ENCODE data around the gene WDR6. TPM values are rescaled to one million over a fixed set of nuclear protein-coding genes. Genes with fewer than 3 reads are reported as not detected.
A peak's percentile ranks its signal among the peaks of the same experiment; 100 is the strongest.

Gene WDR6
- total RNA-seq, 3 donors from 2014 or later = 98.5 to 205 (median 165) TPM

DNA sequence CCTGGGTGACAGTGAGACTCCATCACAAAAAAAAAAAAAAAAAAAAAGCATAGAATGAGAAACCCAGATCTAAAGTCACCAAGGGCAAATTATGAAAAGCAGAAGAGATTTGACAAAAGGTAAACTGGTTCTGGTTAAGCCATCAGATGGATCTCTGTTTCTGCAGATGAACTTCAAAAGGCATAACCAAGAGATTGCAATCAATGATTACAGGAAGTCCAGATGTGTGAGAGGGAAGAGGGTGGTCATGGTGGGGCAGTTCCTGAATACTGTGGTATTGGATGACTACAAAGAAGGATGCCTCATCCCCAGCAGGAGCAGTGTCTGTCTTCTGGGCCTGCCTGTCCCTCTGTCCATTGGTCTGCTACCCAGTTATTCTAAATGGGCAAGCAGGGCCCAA, 13.4 kb upstream of the WDR6 start:
- H3K4me3 ChIP-seq = no peak overlapping the region
- peaks cover 24% of the 10 kb centered on the region for H3K4me1 ChIP-seq (ENCODE audit: low read depth)
- intact Hi-C loops (cut with DNase I, micrococcal nuclease) = no loop called here

DNA sequence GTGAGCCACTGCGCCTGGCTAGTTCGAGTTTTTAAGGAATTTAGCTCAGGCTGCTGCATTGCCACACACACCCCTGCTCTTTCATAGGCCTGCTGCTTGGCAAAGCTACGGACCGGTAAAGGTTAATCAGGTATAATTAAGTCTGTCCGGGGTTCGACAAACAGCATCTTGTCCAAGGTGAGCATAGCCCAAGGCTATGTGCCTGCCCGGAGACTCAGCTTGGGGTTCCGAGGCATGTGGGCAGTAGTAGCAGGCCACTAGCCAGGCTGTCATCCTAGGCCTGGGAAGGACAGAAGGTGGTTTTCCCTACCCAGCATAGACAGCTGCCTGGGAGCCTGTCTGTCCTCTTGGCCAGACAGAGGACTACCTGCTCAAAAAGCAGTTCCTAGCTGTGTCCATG, 10.6 kb upstream of the WDR6 start:
- H3K9me3 ChIP-seq = no peaks in the 10 kb centered on the region
- DNase-seq = no peak
- H3K36me3 ChIP-seq (ENCODE audit: low read depth) = no peaks in the 10 kb centered on the region
- intact Hi-C loops (cut with DNase I, micrococcal nuclease) = no loop called here
- ATAC-seq = no peak
- no peak overlapping the region for H3K4me3 ChIP-seq
- H3K4me1 ChIP-seq (ENCODE audit: low read depth) = peaks cover 8% of the 10 kb centered on the region
- TF ChIP-seq, protein P1, sequence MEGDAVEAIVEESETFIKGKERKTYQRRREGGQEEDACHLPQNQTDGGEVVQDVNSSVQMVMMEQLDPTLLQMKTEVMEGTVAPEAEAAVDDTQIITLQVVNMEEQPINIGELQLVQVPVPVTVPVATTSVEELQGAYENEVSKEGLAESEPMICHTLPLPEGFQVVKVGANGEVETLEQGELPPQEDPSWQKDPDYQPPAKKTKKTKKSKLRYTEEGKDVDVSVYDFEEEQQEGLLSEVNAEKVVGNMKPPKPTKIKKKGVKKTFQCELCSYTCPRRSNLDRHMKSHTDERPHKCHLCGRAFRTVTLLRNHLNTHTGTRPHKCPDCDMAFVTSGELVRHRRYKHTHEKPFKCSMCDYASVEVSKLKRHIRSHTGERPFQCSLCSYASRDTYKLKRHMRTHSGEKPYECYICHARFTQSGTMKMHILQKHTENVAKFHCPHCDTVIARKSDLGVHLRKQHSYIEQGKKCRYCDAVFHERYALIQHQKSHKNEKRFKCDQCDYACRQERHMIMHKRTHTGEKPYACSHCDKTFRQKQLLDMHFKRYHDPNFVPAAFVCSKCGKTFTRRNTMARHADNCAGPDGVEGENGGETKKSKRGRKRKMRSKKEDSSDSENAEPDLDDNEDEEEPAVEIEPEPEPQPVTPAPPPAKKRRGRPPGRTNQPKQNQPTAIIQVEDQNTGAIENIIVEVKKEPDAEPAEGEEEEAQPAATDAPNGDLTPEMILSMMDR (IDR thresholded peaks at IDR 0.05) = no peak

More for the DNA sequence above, 13.4 kb upstream of the WDR6 start:
- Histone ChIP-seq H3K9me3 (no peaks in the 10 kb centered on the region), H3K36me3 (ENCODE audit: low read depth) (no peaks in the 10 kb centered on the region)
- TF ChIP-seq, protein P1 (IDR thresholded peaks at IDR 0.05) = no peak
- DNase-seq (no peak), ATAC-seq (no peak)

DNA sequence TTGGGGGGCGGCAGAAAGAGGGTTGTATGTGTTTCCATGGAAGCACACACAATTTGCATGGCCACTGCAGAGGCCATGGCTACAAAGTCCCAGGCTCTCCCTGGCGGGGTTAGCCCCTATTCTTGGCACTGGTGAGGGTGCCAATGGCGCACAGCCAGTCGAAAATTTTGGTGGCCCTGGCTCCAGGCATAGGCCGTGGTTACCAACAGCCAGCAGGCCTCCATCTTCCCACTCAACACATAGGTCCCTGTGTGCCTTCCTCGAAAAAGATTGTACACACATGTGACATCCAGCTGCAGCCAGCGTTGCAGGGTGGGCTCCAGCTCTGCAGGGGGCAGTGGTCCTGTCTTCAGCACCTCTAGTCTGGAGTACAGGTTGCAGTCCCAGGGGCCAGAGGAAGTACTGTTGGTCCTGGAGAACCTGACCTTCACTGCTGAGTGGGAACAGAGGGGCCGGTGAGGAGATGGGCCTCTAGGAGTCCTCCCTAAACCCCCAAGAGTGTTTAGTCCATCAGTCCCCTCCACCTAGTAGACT, 10.0 kb upstream of the WDR6 start:
- TF ChIP-seq, protein P1 (IDR thresholded peaks at IDR 0.05) = no peak
- Histone ChIP-seq H3K36me3 (ENCODE audit: low read depth) (no peaks in the 10 kb centered on the region), H3K4me1 (ENCODE audit: low read depth) (peaks cover 3% of the 10 kb centered on the region), H3K4me3 (no peak overlapping the region), H3K9me3 (no peaks in the 10 kb centered on the region)
- DNase-seq (no peak), ATAC-seq (no peak)
- intact Hi-C loops (cut with DNase I, micrococcal nuclease) = no loop called here

DNA sequence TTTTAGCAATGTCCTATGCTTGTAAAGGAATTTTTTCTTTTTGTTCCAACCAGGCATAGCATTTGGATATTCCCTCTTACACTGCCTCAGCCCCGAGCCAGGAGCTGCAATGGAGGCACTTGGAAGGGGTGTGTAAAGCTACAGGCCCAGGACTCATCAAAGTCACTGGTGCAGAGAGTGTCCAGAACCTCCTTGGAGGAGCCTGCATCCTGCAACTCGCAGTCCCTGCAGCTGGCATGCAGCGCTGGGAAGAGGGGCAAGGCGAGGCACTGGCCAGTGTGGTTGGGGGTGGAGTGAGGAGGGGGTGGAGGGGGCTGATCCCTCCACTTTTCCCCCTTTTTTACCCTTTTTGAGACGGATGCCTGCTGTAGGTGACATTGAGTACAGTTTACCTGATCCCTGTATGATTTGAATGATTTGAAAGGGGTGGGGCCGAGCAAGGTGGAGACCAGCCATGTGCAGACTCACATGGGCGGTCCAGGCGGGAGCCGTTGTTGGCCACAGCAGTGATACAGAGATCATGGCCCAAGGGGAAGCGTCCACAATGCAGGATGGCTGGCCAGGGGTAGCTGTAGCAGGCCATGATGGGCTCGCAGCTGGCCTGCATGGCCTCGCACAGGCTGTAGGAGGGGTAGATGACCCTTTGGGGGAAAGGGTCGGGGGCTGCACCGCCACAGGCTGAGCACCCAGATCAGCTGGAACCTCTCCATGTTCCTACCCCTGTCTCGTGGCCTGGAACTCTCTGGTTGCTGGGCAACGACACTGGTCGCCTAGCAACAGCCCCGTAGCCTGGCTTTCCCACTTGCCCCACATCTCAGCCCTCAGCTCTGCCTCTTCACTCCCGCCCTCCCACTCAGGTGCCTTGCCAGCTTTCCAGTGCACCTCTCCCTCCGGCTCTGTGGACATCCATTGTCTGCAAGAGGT, 9.2 kb upstream of the WDR6 start:
- no peak for ATAC-seq
- no peak for DNase-seq
- Histone ChIP-seq H3K4me1 (ENCODE audit: low read depth) (no peaks in the 10 kb centered on the region), H3K4me3 (no peak overlapping the region), H3K9me3 (no peaks in the 10 kb centered on the region), H3K36me3 (ENCODE audit: low read depth) (no peaks in the 10 kb centered on the region)
- intact Hi-C loops (cut with DNase I, micrococcal nuclease) = no loop called here
- TF ChIP-seq, protein P1 (IDR thresholded peaks at IDR 0.05) = no peak

DNA sequence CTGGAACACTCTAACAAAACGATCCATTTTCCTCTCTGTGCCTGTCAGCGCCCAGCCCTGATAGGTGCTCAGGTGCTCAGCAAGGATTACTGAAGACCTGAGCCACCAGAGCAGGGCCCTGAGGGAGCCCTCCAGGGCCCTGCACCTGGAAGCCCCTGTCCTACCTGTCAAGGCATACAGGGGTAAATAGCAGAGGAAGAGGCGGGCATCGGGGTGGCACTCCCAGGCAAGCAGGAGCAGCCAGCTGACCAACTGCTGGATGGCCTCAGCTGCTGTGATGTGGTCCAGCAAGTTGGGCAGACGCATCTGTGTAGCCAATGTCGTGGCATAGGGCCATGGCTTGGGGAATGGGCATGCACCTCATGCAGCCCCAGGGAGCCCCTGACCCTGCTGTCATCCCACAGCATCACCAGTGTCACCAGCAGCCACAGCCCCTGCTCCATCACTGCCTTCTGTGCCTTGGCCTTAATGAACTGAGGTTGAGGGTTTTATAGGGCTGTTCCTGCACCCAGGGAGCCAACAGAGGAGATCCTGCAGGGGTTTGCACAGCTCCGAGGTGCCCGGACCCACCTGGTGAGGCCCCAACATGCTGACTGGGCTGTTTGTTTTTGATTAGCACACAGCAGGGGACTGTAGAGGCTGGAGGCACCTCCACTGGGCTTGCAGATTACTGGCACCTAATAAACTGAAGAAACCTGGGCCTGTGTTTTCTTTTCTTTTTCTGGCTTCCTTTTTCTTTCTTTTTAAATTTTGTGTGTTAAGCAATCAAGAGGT, 7.9 kb upstream of the WDR6 start:
- Histone ChIP-seq H3K4me1 (ENCODE audit: low read depth) (no peaks in the 10 kb centered on the region), H3K36me3 (ENCODE audit: low read depth) (no peaks in the 10 kb centered on the region), H3K4me3 (no peak overlapping the region), H3K9me3 (no peaks in the 10 kb centered on the region)
- DNase-seq (peak in 1 of 3 donors; percentile 24), ATAC-seq (no peak)
- intact Hi-C loops (cut with DNase I, micrococcal nuclease) = no loop called here
- TF ChIP-seq, protein P1 (IDR thresholded peaks at IDR 0.05) = no peak

Measured in mucosa of descending colon (tissue), 3 donors.